ENCODE data around the gene FBN1. TPM values are rescaled to one million over a fixed set of nuclear protein-coding genes. Genes with fewer than 3 reads are reported as not detected.

Gene FBN1
- total and polyA plus RNA-seq, 2 of the 13 experiments (the other 11 are each of a cell fraction or from before 2014, with no cell fraction given), result 1.5 to 3.0 TPM

DNA sequence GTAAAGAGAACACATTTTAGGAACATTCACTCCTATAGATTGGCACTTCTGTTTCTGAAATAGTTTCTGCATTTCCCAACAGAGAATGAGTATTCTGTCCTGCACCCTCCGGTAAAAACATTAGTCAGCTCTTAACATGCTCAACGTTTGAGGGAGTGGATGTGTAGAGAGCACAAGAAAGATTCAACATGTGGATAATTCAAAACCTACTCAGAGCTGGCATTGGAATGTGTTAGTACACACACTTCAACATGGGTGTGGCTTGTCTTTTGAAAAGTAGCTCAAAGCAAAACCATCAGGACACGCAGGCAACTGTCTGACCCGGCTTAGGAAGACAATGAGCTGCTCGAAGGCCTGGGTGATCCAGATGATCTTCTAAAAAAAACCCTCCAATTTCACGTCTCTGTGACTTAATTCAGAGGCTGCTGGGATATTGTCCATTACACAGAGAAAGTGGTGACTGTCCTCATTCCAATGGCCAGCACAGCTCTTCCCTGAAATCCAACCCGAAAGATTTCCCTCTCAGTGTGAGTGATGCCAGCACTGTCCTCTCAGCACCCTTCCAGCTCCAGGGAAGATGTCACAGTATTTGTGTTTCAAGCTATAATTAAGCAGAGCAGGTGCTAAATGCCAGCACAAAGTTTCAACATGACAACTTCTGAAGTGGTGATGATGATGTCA, 18.1 kb downstream of the FBN1 start (continued):
- TF ChIP-seq, protein P1, sequence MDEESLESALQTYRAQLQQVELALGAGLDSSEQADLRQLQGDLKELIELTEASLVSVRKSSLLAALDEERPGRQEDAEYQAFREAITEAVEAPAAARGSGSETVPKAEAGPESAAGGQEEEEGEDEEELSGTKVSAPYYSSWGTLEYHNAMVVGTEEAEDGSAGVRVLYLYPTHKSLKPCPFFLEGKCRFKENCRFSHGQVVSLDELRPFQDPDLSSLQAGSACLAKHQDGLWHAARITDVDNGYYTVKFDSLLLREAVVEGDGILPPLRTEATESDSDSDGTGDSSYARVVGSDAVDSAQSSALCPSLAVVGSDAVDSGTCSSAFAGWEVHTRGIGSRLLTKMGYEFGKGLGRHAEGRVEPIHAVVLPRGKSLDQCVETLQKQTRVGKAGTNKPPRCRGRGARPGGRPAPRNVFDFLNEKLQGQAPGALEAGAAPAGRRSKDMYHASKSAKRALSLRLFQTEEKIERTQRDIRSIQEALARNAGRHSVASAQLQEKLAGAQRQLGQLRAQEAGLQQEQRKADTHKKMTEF (CRISPR knock-in tag; IDR thresholded peaks at IDR 0.05), result no peak
- TF ChIP-seq SOX5 (CRISPR knock-in tag; IDR thresholded peaks at IDR 0.05; ENCODE audit: borderline replicate concordance), result no peak
- no peak for TF ChIP-seq ZFAT (CRISPR knock-in tag; conservative IDR thresholded peaks at IDR 0.05)
- TF ChIP-seq ZNF800 (CRISPR knock-in tag; IDR thresholded peaks at IDR 0.05), result no peak
- no peak for TF ChIP-seq ZNF17 (CRISPR knock-in tag; IDR thresholded peaks at IDR 0.05)
- TF ChIP-seq FOXP1 (IDR thresholded peaks at IDR 0.05), result no peak
- no peak for TF ChIP-seq FOXP1 (CRISPR knock-in tag; IDR thresholded peaks at IDR 0.05)
- TF ChIP-seq ZSCAN25 (CRISPR knock-in tag; IDR thresholded peaks at IDR 0.05), result no peak
- TF ChIP-seq RBM39 (IDR thresholded peaks at IDR 0.05; ENCODE audit: low read depth, low read length, poor library complexity, severe bottlenecking), result no peak
- TF ChIP-seq ARHGAP35 (CRISPR knock-in tag; IDR thresholded peaks at IDR 0.05; ENCODE audit: borderline replicate concordance), result no peak

- WGBS (ENCODE audit: low lambda C conversion rate), result 0% methylated on average over 1 of the region's 2 CpGs
- no TSS peak for BruUV-seq (replicated peaks)
- TF ChIP-seq E2F2 (CRISPR knock-in tag; IDR thresholded peaks at IDR 0.05; ENCODE audit: borderline replicate concordance), result no peak
Observed at GRCh38 chr15:48625126-48625525, 20.4 kb downstream of the FBN1 start.

More at GRCh38 chr15:48625126-48625525, 20.4 kb downstream of the FBN1 start:
- Histone ChIP-seq H3K36me3 (replicated peaks in 1 of 2; ENCODE audit: control insufficient read depth in 1 of 2, insufficient read depth in 2 of 2, low read length in 2 of 2) (no peaks in the 10 kb centered on the region), H4K20me1 (ENCODE audit: insufficient read depth, low read length) (no peaks in the 10 kb centered on the region), H3K27me3 (ENCODE audit: control insufficient read depth in 1 of 2, insufficient read depth in 2 of 2, low read length in 2 of 2) (no peaks in the 10 kb centered on the region; a peak in 1 of 5 replicates), H3K4me1 (ENCODE audit: insufficient read depth, low read length) (no peaks in the 10 kb centered on the region), H3K4me2 (ENCODE audit: low read depth, low read length) (no peak overlapping the region), H3K79me2 (ENCODE audit: insufficient read depth, low read length) (no peaks in the 10 kb centered on the region), H3K27ac (ENCODE audit: extremely low read length, insufficient read depth, low read length) (no peak overlapping the region), H3K9ac (ENCODE audit: insufficient read depth, low read depth, low read length) (no peak overlapping the region), H3K9me3 (ENCODE audit: low read length) (no peaks in the 10 kb centered on the region), H3K4me3 (replicated peaks in 1 of 3; ENCODE audit: insufficient read depth in 1 of 3, low read depth in 2 of 3, low read length in 3 of 3) (no peak overlapping the region), H2AFZ (ENCODE audit: low read length) (no peak overlapping the region)
- in situ Hi-C loops (cut with HindIII; ENCODE audit: extremely low pct_ligation_motif_present, low pct_unique_long_range_greater_than_20kb), result no loop called here
- DNase-seq (ENCODE audit: low spot score) (no peak), ATAC-seq (no peak), FAIRE-seq (no peak)
- intact Hi-C loops (cut with micrococcal nuclease; ENCODE audit: unreplicated experiment), result no loop called here
- CTCF ChIA-PET (ENCODE audit: low intra/inter-chr PET ratio, low total read pairs), result no interaction called here
- POLR2A ChIA-PET, result no interaction called here
